ENCODE measurements around the gene MAG.

The MAG gene

DNA sequence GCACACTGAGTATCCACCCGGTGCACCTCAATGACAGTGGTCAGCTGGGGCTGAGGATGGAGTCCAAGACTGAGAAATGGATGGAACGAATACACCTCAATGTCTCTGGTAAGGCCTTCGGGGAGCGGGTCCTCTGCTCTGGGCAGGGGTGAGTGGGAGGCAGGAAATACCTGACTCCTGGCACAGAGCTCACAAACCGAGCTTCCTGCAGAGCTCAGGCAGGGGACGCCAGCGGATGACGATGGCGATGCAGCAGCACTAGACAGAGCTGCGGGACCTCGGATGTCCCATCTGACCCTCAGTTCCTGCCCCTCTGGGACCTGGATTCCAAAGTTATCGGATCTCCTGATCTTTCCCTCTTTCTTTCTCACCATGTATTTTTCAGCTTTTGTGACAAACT is 40.9 kb downstream of the MAG start:
- no peak for DNase-seq (ENCODE audit: low spot score)
- TF ChIP-seq, protein P1, sequence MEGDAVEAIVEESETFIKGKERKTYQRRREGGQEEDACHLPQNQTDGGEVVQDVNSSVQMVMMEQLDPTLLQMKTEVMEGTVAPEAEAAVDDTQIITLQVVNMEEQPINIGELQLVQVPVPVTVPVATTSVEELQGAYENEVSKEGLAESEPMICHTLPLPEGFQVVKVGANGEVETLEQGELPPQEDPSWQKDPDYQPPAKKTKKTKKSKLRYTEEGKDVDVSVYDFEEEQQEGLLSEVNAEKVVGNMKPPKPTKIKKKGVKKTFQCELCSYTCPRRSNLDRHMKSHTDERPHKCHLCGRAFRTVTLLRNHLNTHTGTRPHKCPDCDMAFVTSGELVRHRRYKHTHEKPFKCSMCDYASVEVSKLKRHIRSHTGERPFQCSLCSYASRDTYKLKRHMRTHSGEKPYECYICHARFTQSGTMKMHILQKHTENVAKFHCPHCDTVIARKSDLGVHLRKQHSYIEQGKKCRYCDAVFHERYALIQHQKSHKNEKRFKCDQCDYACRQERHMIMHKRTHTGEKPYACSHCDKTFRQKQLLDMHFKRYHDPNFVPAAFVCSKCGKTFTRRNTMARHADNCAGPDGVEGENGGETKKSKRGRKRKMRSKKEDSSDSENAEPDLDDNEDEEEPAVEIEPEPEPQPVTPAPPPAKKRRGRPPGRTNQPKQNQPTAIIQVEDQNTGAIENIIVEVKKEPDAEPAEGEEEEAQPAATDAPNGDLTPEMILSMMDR (IDR thresholded peaks at IDR 0.05): no peak
- H3K4me3 ChIP-seq: no peak overlapping the region

DNA sequence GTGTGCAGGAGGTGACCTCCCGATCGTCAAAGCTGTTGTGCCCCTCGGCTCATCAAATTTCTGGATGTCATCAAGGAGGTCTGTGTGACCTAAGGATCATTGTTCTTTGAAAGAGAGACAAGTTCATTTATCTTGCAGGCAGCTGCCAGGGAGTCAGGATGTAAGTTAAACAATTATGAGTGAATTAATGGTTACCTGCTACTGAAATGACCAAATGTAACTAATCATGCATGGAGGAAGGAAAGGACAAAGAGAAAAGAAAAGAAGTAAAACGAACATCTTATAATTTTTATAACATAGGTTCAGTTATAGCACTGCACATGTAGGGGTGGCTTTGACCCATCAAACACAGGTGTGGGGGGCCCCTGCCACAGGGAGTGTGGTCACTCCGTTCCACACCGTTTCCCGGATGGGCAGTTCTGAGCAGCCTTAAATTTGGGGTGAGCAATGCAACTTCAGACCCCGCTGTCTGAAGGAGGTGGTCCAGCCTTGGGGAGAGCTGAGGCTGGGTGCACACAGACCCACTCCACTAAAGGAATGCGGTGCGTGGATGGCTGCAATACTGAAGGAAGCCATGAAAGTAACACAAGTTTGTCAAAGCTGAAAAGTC is 42.3 kb downstream of the MAG start:
- DNase-seq (ENCODE audit: low spot score): no peak
- Histone ChIP-seq H3K4me3 (no peak overlapping the region), H3K27ac (no peak overlapping the region)
- TF ChIP-seq, protein P1 (IDR thresholded peaks at IDR 0.05): no peak

More for the DNA sequence above, 40.9 kb downstream of the MAG start:
- H3K27ac ChIP-seq: no peak overlapping the region

DNA sequence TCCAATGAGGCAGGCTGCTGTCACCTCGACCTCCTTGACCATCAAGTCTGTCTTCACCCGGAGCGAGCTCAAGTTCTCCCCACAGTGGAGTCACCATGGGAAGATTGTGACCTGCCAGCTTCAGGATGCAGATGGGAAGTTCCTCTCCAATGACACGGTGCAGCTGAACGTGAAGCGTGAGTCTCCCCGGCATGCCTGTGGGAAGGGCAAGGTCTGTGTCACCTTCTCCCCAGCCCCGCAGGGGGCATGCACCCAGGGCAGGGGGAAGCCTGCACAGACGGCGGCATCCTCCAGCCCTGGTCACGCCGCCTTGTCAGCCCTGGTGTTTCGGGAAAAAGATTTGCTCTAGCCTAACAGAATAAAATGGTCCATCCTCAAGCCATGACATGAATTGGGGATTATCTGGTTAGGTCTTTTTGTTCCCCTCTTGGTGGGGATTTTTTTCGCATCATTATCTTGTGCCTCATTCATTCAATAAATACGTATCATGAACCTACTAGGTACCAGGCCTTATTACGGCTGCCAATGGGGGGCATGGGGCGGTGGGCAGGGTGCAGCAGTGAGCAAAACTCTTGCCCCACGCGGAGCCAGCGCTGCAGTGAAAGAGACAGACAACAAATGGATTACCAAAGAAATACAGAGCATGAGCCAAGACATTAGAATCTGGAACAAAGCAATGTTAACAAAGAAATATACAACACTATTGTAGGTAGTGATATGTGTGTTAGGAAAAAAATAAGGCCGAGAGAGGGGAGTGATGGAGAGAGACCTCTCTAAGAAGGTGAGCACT is 44.4 kb downstream of the MAG start:
- TF ChIP-seq, protein P1 (IDR thresholded peaks at IDR 0.05): no peak
- no peak for DNase-seq (ENCODE audit: low spot score)
- Histone ChIP-seq H3K4me3 (no peak overlapping the region), H3K27ac (no peak overlapping the region)

DNA sequence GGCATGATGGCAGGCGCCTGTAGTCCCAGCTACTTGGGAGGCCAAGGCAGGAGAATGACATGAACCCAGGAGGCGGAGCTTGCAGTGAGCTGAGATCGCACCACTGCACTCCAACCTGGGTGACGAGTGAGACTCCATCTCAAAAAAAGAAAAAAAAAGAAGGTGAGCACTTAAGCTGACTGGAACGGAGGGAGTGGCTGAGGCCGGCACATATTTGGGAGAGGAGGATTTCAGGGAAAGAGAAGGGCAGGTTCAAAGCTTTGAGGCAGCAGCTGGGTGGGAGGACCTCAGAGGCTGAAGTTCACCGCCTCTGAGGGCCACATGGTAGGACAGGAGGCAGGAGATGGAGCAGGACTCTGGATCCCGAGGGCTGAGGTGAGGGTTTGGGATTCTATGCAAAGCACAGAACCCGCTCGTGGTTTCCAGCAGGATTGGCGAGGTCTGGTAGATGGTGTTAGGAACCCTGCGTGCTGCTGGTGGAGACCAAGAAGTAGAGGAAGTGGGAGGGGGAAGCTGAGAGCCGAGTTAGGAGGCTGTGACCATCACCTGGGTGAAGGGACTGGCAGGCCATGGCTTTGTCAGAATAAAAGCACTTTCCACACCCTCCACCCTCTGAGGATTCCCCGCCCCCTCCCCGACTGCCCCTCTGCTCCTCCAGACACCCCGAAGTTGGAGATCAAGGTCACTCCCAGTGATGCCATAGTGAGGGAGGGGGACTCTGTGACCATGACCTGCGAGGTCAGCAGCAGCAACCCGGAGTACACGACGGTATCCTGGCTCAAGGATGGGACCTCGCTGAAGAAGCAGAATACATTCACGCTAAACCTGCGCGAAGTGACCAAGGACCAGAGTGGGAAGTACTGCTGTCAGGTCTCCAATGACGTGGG is 45.4 kb downstream of the MAG start:
- TF ChIP-seq, protein P1 (IDR thresholded peaks at IDR 0.05): no peak
- DNase-seq (ENCODE audit: low spot score): no peak
- no peak overlapping the region for H3K27ac ChIP-seq
- no peak overlapping the region for H3K4me3 ChIP-seq

DNA sequence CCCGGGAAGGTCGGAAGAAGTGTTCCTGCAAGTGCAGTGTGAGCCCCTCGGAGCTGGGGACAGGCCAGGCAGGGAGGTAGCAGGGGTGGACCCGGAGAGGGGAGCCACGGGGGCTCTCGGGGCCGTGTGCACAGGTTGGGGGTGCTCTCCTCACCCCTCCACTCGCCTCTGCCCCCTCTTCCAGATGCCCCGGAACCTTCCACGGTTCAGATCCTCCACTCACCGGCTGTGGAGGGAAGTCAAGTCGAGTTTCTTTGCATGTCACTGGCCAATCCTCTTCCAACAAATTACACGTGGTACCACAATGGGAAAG is 46.0 kb downstream of the MAG start:
- no peak for DNase-seq (ENCODE audit: low spot score)
- Histone ChIP-seq H3K4me3 (no peak overlapping the region), H3K27ac (no peak overlapping the region)
- TF ChIP-seq, protein P1 (IDR thresholded peaks at IDR 0.05): no peak

DNA sequence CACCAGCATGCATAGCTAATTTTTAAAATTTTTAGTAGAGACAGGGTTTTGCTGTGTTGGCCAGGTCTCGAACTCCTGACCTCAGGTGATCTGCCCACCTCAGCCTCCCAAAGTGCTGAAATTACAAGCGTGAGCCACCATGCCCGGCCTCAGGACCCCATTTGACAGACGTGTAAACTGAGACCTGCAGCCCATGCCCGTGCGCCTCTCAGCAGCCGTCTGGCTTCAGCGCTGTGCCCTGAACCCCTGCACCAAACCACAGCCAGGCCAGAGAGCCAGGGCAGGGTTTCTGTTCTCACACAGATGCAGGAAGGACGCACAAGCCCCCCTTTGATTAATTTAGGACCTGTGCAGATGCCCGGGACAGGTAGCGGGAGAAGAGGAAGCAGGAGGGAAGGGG is 48.5 kb downstream of the MAG start:
- no peak for DNase-seq (ENCODE audit: low spot score)
- TF ChIP-seq, protein P1 (IDR thresholded peaks at IDR 0.05): no peak
- Histone ChIP-seq H3K27ac (no peak overlapping the region), H3K4me3 (no peak overlapping the region)

All from coronary artery (tissue), 2 donors.